Measurements from ENCODE around the gene MLXIPL.

- no peak for TF ChIP-seq CTCF (IDR thresholded peaks at IDR 0.05)
- no peak for TF ChIP-seq POLR2A (IDR thresholded peaks at IDR 0.05)
Measured at GRCh38 chr7:73602721-73603651, 21.3 kb downstream of the MLXIPL start.

Measured in breast epithelium (tissue), 3 donors.